ENCODE data around the gene RAD51B. TPM values are rescaled to one million over a fixed set of nuclear protein-coding genes. Genes with fewer than 3 reads are reported as not detected.

RAD51B gene
- total and polyA plus RNA-seq, 2 of the 13 experiments (the other 11 are each of a cell fraction or from before 2014, with no cell fraction given) = 7.0 to 9.5 TPM

GRCh38 chr14:68619790-68620574, 800.4 kb downstream of the RAD51B start (continued):
- TF ChIP-seq ZNF407 (CRISPR knock-in tag; IDR thresholded peaks at IDR 0.05; ENCODE audit: not compliant biosample characterization) (no peak), ZSCAN29 (CRISPR knock-in tag; conservative IDR thresholded peaks at IDR 0.05) (no peak), HDAC2 (CRISPR knock-in tag; IDR thresholded peaks at IDR 0.05) (no peak), LRRFIP1 (CRISPR knock-in tag; conservative IDR thresholded peaks at IDR 0.05) (no peak), ZNF160 (CRISPR knock-in tag; IDR thresholded peaks at IDR 0.05) (no peak), MLXIP (CRISPR knock-in tag; IDR thresholded peaks at IDR 0.05; ENCODE audit: borderline replicate concordance) (no peak), ATRX (CRISPR knock-in tag; IDR thresholded peaks at IDR 0.05; ENCODE audit: borderline replicate concordance) (no peak), ZNF570 (CRISPR knock-in tag; IDR thresholded peaks at IDR 0.05; ENCODE audit: borderline replicate concordance) (no peak), ESRRA (CRISPR knock-in tag; IDR thresholded peaks at IDR 0.05; ENCODE audit: low read depth) (no peak), CEBPG (CRISPR knock-in tag; IDR thresholded peaks at IDR 0.05) (no peak), FOXP4 (CRISPR knock-in tag; IDR thresholded peaks at IDR 0.05) (no peak), ZNF605 (CRISPR knock-in tag; IDR thresholded peaks at IDR 0.05) (no peak), ONECUT2 (CRISPR knock-in tag; IDR thresholded peaks at IDR 0.05) (no peak)

Measured in HepG2 (cell line).